Measurements from ENCODE around the gene SATL1.
A peak's percentile ranks its signal among the peaks of the same experiment; 100 is the strongest.
"Not testable (repeated sequence)": the region's sequence is repeated elsewhere in the genome, so short reads cannot be mapped to it uniquely, and the experiment has no call there.

SATL1 gene, protein sequence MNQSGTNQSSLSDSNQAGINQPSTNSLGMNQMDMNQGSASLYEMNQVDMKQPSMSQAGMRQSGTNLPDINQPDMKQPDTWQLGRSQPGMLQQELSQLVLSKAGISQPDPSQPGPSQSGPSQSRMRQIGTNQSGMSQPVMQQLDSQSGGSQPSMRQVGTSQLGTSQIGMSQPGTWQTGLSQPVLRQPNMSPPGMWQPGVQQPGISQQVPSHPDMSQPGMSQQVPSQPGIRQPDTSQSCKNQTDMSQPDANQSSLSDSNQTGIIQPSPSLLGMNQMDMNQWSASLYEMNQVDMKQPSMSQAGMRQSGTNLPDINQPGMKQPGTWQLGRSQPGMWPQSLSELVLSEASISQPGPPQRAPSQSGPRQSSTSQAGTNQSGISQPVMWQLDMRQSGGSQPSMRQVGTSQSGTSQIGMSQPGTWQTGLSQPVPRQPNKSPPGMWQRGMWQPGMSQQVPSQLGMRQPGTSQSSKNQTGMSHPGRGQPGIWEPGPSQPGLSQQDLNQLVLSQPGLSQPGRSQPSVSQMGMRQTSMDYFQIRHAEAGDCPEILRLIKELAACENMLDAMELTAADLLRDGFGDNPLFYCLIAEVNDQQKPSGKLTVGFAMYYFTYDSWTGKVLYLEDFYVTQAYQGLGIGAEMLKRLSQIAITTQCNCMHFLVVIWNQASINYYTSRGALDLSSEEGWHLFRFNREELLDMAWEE

DNA sequence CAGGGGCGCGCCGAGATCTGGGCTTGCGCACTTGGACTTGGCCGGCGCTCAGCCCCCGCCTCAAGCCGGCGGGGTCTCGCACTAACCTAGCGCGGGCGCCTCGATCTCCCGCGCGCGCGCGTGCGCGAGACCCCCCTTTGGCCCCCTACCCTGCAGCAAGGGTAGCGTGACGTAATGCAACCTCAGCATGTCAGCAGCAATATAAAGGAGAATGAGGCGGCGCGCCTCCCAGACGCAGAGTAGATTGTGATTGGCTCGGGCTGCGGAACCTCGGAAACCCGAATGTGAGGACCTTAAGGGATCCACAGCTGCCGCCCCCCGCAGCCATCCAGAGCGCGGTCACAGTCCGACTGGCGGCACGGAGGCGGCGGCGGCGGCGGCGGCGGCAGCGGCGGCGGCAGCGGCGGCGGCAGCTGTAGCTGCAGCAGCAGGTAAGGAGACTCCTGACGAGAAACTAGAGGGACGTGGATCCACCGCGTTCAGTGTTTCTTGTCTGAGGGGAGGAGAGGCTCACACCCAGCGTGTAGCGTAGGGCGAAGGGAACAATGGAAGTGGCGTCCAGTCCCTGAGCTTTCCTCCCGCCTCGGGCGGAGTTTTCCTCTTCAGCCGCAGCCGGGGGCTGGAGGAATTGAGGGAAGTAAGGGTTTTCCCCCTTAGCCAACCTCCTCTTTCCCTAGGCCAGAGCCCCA lies at the start of gene SATL1, which contains the start of gene ZNF711:
Gene SATL1, minus strand, starts transcription at position 19 of the 689 bp plus-strand sequence. CDS start 134,811 bp downstream, outside the sequence.
Gene ZNF711, plus strand, starts transcription at position 231 of the 689 bp plus-strand sequence. CDS start 3,582 bp downstream, outside the sequence.
- DNase-seq (ENCODE audit: low spot score) = peak; percentile 65

DNA sequence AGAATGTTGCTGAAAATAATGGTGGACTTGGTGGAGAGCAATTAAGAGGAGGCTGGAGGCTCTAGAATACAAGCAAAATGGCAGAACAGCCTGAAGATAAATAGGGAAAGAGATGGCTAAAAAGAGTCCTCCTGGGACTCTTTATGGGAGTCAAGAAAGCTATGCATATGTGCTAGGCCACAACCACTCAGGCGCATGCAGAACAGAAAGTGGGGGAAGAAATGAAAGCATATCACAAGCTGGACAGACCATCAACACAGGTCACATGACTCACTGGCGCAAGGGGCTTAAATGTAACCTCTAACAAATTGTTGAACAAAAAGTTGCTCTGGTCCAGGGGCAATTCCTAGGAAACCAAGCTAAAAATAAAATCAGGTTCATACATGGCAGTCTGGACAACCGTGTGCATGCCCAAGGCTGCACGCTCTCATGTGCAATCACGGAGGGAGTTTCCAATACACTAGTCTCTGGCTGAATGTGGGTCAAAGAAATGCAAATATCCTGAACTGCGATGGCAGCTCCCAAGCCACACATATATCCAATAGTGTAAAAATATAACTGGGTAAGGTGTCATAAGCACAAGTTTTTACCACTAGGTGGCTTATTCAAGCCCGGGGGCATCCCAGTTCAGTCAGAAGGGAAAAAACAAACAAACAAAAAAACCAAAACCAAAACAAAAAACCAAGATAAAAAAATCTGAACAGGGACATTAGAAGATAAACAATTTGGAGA lies 45.6 kb upstream of the SATL1 start:
- DNase-seq (ENCODE audit: low spot score) = no peak

DNA sequence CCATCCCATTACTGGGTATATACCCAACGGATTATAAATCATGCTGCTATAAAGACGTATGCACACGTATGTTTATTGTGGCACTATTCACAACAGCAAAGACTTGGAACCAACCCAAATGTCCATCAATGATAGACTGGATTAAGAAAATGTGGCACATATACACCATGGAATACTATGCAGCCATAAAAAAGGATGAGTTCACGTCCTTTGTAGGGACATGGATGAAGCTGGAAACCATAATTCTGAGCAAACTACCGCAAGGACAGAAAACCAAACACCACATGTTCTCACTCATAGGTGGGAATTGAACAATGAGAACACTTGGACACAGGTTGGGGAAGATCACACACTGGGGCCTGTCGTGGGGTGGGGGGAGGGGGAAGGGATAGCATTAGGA lies 41.7 kb upstream of the SATL1 start:
- DNase-seq (ENCODE audit: low spot score) = not testable (repeated sequence)

DNA sequence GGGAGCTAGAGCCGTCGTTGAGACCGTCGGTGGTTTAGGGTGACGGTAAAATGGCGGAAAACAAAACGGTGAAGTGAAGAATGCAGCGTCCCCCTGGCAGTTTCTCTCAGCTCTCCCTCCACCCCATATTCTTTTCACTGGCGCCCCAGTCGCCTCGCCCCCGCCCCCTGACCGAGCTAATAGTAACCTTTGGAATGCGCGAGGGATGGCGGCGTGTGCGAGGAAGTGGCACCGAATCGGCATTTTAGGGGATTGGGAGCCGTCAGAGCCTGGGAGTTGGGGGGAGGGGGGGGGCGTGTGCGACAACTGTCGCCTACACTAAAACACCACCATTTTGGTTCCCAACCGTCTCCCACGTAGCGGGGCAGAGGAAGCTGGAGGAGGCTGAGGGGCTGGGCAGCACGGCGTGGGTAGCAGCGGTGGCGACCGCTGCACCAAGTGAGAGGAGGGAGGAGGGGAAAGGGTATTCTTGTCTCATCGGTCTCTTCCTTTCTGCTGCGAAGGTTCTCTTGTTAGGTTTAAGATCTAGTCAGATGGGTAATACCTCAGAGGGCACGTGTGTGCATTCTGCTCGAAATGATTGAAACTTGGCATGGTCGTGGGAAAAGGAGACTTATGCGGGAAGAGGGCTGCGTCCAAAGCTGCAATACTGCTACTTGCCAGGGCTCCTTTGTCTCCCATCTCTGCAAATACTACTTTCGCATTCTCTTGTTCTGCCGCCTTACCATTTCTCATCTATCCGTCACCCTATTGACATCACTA lies 1.1 kb upstream of the SATL1 start:
- peak; percentile 41 for DNase-seq (ENCODE audit: low spot score)

DNA sequence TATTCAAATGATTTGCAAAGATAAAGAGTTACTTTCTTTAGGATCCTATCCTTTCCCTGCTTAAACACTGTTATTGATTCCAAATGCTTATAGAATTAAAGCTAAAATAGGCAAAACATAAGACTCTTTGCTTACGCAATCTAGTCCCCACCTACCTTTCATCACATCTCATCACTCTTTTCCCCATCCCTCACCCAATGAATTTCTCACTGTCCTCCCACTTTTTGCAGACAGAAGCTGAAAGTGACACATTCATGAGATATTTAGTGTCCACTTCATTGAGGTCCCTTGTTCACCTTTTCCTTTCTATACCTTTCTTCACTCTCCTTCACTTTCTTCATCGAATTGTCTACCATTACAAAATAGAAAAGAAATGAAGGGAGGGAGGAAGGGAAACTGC lies 424 bp downstream of the SATL1 start:
- peak; percentile 2 for DNase-seq (ENCODE audit: low spot score)

DNA sequence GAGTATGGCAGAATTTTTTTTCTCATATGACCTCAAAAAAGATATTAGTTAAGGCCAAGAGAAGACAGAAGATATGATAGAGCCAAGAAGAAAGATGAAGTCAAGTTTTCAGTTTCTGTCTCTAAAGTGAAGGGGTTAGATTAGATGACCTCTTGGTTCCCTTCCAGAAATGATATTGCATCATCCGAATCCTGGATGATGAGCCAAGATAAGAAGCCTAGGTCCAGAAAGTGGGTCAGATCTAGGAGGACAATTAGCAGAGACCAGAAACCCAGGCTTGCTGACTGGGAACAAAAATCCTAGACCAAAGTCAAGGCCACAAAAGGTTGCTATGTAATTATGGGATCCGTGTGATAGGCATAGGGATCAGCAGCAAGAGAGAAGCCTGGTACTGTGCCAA lies 20.2 kb downstream of the SATL1 start:
- no peak for DNase-seq (ENCODE audit: low spot score)

DNA sequence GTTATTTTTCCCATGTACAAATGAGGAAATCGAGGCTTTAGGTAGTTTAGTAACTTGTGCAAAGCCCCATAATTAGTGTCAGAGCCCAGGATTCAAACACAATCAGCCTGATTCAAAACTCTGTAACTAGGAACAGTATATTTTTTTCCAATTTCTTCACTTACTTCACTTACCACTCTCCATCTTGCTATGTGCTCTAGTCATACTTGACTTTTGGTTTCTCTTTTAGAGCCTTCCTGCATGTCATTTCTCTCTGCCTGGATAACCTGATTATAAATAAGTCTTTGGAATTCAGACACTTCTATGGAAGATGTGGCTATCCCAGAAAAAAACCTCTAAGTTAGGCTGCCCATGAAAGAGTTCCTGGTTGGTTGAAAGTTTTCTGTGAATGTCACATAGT lies 22.2 kb downstream of the SATL1 start:
- no peak for DNase-seq (ENCODE audit: low spot score)

DNA sequence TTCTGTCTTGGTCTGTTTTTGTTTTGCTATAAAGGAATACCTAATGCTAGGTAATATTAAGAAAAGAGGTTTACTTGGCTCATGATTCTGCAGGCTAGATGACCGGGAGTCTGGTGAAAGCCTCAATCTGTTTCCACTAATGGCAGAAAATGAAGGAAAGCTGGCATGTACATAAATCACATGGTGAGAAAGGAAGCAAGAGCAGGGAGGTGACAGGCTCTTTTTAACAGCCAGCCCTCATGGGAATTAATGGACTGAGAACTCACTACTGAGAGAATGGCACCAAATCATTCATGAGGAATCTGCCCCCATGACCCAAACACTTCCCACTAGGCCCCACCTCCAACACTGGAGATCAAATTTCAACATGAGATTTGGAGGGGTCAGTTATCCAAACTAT lies 27.6 kb downstream of the SATL1 start:
- DNase-seq (ENCODE audit: low spot score) = no peak

DNA sequence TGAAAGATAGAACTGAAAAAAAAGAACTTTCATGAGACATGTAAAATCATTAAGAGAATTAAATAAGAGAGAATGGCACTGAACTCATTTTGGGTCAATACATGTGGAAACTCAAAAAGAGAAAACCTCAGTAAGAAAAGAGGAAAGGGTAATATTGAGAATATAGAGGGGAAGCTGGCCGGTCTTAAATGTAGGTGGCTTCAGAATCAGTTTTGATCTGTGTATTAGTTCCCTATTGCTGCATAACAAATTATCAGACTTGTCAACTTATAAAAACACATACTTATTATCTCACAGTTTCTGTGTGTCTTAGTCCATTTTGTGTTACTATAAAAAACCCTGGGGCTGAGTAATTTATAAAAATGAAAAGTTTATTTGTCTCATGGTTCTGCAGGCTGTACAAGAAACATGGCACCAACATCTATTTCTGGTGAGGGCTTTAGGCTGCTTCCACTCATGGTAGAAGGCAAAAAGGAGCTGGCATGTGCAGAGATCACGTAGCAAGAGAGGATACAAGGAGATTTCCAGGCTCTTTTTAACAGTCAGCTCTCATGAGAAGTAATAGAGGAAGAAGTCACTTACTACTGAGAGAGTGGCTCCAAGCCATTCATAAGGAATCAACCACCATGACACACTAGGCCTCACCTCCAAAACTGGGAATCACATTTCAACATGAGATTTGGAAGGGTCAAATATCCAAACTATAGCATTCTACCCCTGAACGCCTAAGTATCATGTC lies 29.6 kb downstream of the SATL1 start:
- DNase-seq (ENCODE audit: low spot score) = no peak

DNA sequence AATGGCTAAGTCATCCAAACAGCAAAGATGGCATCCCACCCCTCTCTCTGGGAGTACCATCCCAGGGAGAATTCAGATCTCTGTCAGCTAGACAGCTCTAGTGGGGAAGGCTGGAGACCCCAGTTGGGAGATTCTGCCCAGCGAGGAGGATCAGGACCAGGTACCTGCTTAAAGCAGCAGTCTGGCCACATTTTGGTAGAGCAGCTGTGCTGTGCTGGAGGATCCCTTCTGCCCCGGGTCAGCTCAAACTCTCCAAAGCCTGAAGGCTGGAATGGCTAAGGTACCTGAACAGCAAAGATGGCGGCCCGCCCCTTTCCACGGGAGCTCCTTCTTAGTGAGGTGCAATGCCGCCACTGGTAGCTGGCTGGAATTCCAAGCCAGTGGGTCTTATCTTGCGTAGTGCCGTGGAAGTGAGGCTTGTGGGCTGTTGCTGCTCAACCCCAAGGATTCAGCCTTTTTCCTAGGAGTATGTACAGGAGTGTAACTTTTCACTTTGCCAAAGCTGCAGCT lies 40.1 kb downstream of the SATL1 start:
- no peak for DNase-seq (ENCODE audit: low spot score)

DNA sequence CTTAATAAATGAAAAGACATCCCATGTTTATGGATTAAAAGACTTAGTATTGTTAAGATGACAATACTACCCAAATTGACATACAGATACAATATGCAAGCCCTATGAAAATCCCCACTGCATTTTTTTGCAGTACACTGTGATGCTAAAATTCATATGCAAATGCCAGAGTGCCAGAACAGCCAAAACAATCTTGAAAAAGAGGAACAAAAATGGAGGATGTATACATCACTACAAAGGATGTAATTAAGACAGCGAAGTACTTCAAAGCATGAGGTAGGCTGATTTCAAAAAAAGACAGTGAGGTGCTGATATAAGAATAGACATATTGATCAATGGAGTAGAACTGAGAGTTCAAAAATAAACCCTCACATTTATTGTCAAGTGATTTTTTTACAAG lies 47.3 kb downstream of the SATL1 start:
- DNase-seq (ENCODE audit: low spot score) = no peak

DNA sequence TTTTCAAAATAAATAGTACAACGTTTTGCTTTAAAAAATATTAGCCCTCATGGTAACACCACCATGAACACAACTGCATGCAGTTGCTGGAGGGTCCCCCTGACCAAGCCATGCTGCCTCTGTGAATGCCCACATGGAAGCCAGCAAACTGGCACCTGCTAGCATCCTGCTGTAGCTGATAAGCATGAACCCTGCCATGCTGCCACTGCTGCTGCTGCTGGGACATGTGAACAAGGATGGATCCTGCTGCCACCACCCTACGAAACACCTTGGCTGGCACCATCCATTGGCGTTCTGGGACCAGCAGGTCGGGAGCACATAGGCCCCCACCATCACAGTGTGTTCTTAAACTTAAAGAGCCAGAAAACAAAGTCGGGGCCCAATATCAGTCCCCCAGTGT lies 83.9 kb downstream of the SATL1 start:
- DNase-seq (ENCODE audit: low spot score) = no peak

DNA sequence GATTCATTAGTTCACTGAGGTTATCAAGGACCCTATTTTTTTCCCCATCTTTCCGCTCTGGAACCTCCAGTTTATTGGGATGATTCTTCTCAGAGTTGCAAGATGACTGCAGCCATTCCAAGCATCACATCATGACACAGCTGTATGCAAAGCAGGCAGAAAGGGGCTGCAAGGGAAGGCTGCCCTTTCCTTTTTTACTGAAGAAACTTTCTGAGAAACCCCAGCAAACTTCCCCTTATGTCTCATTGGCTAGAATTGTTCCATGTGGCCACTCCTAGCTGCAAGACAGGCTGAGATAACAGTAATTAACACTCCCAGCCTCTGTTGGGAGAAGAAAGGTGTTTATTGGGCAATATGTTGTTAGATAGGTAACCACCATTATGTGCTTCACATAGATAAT lies 102.6 kb downstream of the SATL1 start:
- no peak for DNase-seq (ENCODE audit: low spot score)

DNA sequence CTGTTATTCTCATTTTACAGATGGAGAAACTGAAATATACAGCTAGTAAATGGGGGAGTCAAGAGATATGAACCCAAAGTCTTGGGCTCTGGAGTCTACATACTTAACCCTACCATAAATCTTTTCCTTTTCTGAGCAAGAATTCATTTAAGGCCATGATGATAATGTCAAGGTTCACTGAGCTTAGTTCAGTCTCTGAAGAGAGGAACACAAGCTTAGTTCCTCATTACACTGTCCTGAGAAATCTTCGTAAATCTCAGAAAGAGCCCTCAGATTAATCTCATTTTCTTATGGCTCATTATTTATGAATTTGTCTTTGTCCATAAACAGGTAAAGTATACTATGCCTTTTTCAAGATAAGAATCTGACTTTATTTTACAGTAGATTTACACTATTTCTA lies 104.2 kb downstream of the SATL1 start:
- no peak for DNase-seq (ENCODE audit: low spot score)

DNA sequence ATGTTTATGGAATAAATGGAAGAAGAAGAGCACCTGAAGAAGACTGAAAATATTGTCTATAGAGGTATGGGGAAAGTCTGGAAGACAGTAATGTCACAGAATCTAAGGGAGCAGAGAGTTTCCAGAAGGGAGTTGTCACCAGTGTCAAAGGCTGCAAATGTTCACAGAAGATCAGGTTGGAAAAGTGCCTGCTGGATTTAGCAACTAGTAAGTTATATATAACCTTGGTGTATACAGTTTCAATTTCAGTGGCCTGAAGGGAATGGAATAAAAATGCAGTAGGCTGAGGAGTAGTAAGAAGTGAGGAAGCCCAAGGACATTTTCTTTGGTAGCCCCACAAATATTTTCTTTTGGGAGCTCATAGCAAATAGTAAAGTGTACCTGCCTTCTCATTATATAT lies 107.2 kb downstream of the SATL1 start:
- DNase-seq (ENCODE audit: low spot score) = no peak

DNA sequence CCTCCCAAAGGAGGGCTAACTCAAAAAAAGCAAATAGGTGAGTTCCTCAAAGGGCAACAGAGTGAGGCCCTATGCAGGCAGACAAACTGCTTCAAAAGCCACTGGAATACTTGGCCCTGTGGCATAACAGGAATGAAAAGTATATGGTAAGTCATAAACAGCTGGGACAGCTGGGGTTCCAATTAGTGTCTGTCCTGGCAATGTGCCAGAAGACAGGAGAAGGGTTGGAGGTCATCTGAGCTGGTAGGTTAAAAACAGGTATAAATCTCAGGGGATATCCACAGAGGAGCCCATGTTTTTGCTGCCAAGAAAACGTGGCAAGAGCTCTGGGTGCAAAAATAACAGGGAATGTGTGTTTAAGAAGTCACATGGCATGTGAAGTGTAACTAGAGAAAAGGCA lies 128.3 kb downstream of the SATL1 start:
- DNase-seq (ENCODE audit: low spot score) = no peak

DNA sequence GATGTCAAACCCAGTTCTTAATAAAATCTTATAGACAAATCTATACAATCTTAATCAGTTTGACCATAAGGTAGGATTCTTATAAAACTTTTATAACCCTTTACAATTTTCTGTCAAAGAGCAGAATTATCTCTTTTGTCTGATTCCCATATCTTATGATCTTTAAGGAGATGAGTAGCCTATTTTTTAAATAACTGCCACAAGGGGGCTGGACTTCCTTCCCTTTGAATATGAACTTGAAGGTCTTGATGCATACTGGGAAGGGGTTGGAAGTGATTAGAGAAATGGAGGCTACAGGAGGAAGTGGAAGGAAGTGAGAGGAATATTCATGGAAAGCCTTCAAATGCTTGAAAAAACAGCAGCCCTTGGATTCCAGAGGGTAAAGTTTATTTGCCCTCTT lies 128.8 kb downstream of the SATL1 start:
- no peak for DNase-seq (ENCODE audit: low spot score)

DNA sequence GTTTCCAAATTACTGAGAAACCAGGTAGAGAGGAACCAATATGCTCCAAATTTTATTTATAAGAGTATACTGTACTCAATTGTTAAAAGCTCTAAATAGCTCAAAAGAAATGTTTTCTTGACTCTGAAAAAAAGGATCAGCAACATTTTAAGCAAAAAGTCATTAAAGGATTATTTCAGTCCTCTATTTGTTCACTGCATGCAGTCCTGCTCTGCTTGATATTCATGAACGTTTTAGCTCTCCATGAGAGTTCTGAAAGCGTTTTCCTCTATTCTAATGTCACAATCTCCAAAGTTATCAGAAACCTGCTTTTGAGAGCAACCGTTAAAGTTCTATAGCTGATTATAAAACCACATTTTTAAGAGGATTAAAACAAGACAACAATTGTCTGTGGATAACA lies 129.4 kb downstream of the SATL1 start:
- no peak for DNase-seq (ENCODE audit: low spot score)

DNA sequence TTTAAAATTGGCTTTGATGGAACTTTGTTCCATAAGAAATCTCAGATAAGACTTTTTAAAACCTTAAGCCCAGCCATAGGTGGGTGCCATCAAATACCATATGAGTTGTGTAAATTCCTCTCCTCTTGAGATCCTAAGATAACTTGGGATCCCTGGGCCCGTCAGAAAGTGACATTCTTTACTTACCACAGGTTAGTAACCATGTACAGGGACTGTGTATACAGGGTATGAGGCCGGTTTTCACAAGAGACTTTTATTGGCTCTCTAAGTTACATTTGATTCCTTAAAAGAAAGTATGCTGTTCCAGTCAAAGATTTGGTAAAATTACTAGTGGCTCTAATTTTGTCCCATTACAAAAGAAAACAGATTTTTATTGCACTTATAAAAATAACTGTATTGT lies 129.8 kb downstream of the SATL1 start:
- no peak for DNase-seq (ENCODE audit: low spot score)

DNA sequence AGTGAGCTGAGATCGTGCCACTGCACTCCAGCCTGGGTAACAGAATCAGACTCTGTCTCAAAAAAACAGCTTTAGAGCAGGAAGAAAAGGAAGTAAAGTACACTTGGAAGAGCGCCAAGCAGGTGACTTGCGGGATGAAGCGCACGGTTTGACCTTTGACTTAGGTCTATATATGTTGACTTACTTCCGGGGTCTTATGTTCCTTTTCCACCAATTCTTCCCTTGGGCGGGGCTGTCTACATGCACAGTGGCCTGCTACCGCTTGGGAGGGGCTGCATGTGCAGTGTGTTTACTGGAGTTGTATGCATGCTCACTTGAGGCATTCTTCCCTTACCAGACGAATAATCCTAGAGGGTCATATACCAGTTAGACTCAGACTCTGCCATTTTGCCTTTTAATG lies 131.3 kb downstream of the SATL1 start:
- DNase-seq (ENCODE audit: low spot score) = no peak

DNA sequence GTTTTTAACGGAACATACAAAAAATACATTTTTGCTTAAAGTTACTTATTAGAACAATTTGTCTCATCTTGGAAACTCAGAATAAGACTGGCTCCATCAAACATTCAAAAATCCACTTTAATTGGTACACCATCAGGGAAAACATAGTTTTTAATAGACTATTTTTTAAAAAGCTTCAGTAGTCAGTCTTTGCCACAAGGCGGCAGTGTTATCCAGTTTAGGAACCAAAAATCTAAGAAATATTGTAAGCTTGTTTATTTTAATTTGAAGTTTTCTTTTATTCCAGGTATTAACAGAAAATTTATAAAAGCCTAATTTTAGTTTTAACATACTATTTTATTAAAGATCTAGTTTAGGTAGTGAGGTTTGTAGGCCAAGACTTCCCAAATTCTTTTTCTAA lies 132.2 kb downstream of the SATL1 start:
- no peak for DNase-seq (ENCODE audit: low spot score)
